ENCODE measurements around the gene PCDHGA5.
"Not testable (repeated sequence)": the region's sequence is repeated elsewhere in the genome, so short reads cannot be mapped to it uniquely, and the experiment has no call there.

Gene PCDHGA5

GRCh38 chr5:141384471-141385267 is 20.7 kb downstream of the PCDHGA5 start:
- TF ChIP-seq CTCF (IDR thresholded peaks at IDR 0.05) = no peak
- TF ChIP-seq ZFX (IDR thresholded peaks at IDR 0.05; ENCODE audit: borderline replicate concordance) = no peak
- no peak overlapping the region for H3K27ac ChIP-seq

GRCh38 chr5:141387557-141388311 is 23.8 kb downstream of the PCDHGA5 start, which contains the start of gene PCDHGB4:
TSS of gene PCDHGB4 (plus strand) at chr5:141387698. CDS start at chr5:141387885, 187 bp downstream.
- peak; percentile 71 for TF ChIP-seq CTCF (IDR thresholded peaks at IDR 0.05)

GRCh38 chr5:141388661-141389060 is 24.7 kb downstream of the PCDHGA5 start:
- no peak overlapping the region for H3K27ac ChIP-seq
- TF ChIP-seq CTCF (IDR thresholded peaks at IDR 0.05) = no peak
- TF ChIP-seq ZFX (IDR thresholded peaks at IDR 0.05; ENCODE audit: borderline replicate concordance) = no peak

More at GRCh38 chr5:141387557-141388311, 23.8 kb downstream of the PCDHGA5 start, which contains the start of gene PCDHGB4:
- not testable (repeated sequence) for H3K27ac ChIP-seq

- H3K27ac ChIP-seq = no peak overlapping the region
- TF ChIP-seq CTCF (IDR thresholded peaks at IDR 0.05) (no peak), ZFX (IDR thresholded peaks at IDR 0.05; ENCODE audit: borderline replicate concordance) (no peak)
Observed at GRCh38 chr5:141389153-141390042, 25.4 kb downstream of the PCDHGA5 start.

GRCh38 chr5:141392429-141393198 is 28.7 kb downstream of the PCDHGA5 start, which contains the start of gene PCDHGA8:
TSS of gene PCDHGA8 (plus strand) at chr5:141392633. CDS start at chr5:141392814, 181 bp downstream.
- TF ChIP-seq ZFX (IDR thresholded peaks at IDR 0.05; ENCODE audit: borderline replicate concordance) = no peak
- peak; percentile 32 for TF ChIP-seq CTCF (IDR thresholded peaks at IDR 0.05)
- H3K27ac ChIP-seq = no peak within 1 kb of the TSS

- H3K27ac ChIP-seq = no peak overlapping the region
- TF ChIP-seq ZFX (IDR thresholded peaks at IDR 0.05; ENCODE audit: borderline replicate concordance) (no peak), CTCF (IDR thresholded peaks at IDR 0.05) (no peak)
Observed at GRCh38 chr5:141393267-141393666, 29.3 kb downstream of the PCDHGA5 start.

- not testable (repeated sequence) for H3K27ac ChIP-seq
Observed at GRCh38 chr5:141394401-141395187, 30.6 kb downstream of the PCDHGA5 start.

- H3K27ac ChIP-seq = not testable (repeated sequence)
Observed at GRCh38 chr5:141397756-141398551, 34.0 kb downstream of the PCDHGA5 start, which contains the start of gene PCDHGB5. TSS of gene PCDHGB5 (plus strand) at chr5:141397947. CDS start at chr5:141398128, 181 bp downstream.

Measured in 22Rv1 (cell line).